Fibroblast of upper back skin (primary cell): ENCODE measurements around the gene HTR3E.
"Not testable (repeated sequence)": the region's sequence is repeated elsewhere in the genome, so short reads cannot be mapped to it uniquely, and the experiment has no call there.

Source experiments
- DNase-seq: peaks from one replicate; pipeline ENCODE4 v3.0.0-alpha.2; 2013

HTR3E gene

GRCh38 chr3:184116017-184116416 is 19.2 kb downstream of the HTR3E start:
- DNase-seq = no peak

- DNase-seq = no peak
Observed at GRCh38 chr3:184117636-184118035, 20.8 kb downstream of the HTR3E start.

- not testable (repeated sequence) for DNase-seq
Observed at GRCh38 chr3:184121031-184121430, 24.2 kb downstream of the HTR3E start.

GRCh38 chr3:184126006-184126405 is 29.1 kb downstream of the HTR3E start:
- DNase-seq = no peak

GRCh38 chr3:184129012-184129411 is 32.1 kb downstream of the HTR3E start:
- DNase-seq = peak; percentile 47

- no peak for DNase-seq
Observed at GRCh38 chr3:184132945-184133344, 36.1 kb downstream of the HTR3E start.

GRCh38 chr3:184133840-184134745 is 37.2 kb downstream of the HTR3E start:
- peak; percentile 85 for DNase-seq

- DNase-seq = peak; percentile 29
Observed at GRCh38 chr3:184134746-184135148, 37.9 kb downstream of the HTR3E start.

GRCh38 chr3:184135149-184135910 is 38.5 kb downstream of the HTR3E start, which contains the start of gene EIF2B5:
Gene EIF2B5 (plus strand): TSS chr3:184135358. CDS start chr3:184135386, 28 bp downstream.
- DNase-seq = peak; percentile 95

- no peak for DNase-seq
Observed at GRCh38 chr3:184135911-184136260, 39.0 kb downstream of the HTR3E start.

- DNase-seq = no peak
Observed at GRCh38 chr3:184140436-184140835, 43.6 kb downstream of the HTR3E start.

GRCh38 chr3:184142199-184142598 is 45.3 kb downstream of the HTR3E start:
- no peak for DNase-seq

GRCh38 chr3:184143327-184143726 is 46.5 kb downstream of the HTR3E start:
- no peak for DNase-seq

GRCh38 chr3:184144505-184144904 is 47.6 kb downstream of the HTR3E start:
- DNase-seq = no peak

- DNase-seq = peak; percentile 44
Observed at GRCh38 chr3:184145111-184145524, 48.3 kb downstream of the HTR3E start.

- DNase-seq = no peak
Observed at GRCh38 chr3:184145751-184146270, 48.9 kb downstream of the HTR3E start.

GRCh38 chr3:184148076-184148475 is 51.2 kb downstream of the HTR3E start:
- no peak for DNase-seq

GRCh38 chr3:184149123-184149522 is 52.3 kb downstream of the HTR3E start:
- no peak for DNase-seq

- DNase-seq = not testable (repeated sequence)
Observed at GRCh38 chr3:184149770-184150169, 52.9 kb downstream of the HTR3E start.

GRCh38 chr3:184154885-184155643 is 58.2 kb downstream of the HTR3E start, which contains the start of gene DVL3:
Gene DVL3 (plus strand): TSS chr3:184155377. CDS start chr3:184155636, 259 bp downstream.
- DNase-seq = peak; percentile 58

GRCh38 chr3:184155644-184156521 is 59.0 kb downstream of the HTR3E start:
- DNase-seq = no peak

GRCh38 chr3:184156522-184156955 is 59.7 kb downstream of the HTR3E start:
- DNase-seq = peak; percentile 77
